ENCODE measurements around the gene PCDHA1. TPM values are rescaled to one million over a fixed set of nuclear protein-coding genes. Genes with fewer than 3 reads are reported as not detected.

The PCDHA1 gene
- total RNA-seq, 1 donor from 2014 or later = not detected

- H3K9me3 Mint-ChIP-seq (ENCODE audit: low read depth) = no peaks in the 10 kb centered on the region
- TF ChIP-seq CTCF (IDR thresholded peaks at IDR 0.05; ENCODE audit: unreplicated experiment) = no peak
- peaks cover 9% of the 10 kb centered on the region for H3K4me1 Mint-ChIP-seq (ENCODE audit: low read depth)
- H3K27ac Mint-ChIP-seq = no peak overlapping the region
- H3K4me3 Mint-ChIP-seq (ENCODE audit: low read depth) = no peak overlapping the region
- no peaks in the 10 kb centered on the region for H3K27me3 Mint-ChIP-seq
- DNase-seq (ENCODE audit: low spot score, unreplicated experiment) = no peak
- H3K36me3 Mint-ChIP-seq (ENCODE audit: insufficient read depth) = peaks cover 2% of the 10 kb centered on the region
Measured at GRCh38 chr5:140986117-140986521, 200.2 kb downstream of the PCDHA1 start.

GRCh38 chr5:140988100-140988499 is 202.2 kb downstream of the PCDHA1 start:
- H3K27ac Mint-ChIP-seq = peak overlapping the region; percentile 30
- no peak for TF ChIP-seq CTCF (IDR thresholded peaks at IDR 0.05; ENCODE audit: unreplicated experiment)

GRCh38 chr5:140988608-140989007 is 202.7 kb downstream of the PCDHA1 start:
- DNase-seq (ENCODE audit: low spot score, unreplicated experiment) = no peak
- no peak for TF ChIP-seq CTCF (IDR thresholded peaks at IDR 0.05; ENCODE audit: unreplicated experiment)
- no peak overlapping the region for H3K4me3 Mint-ChIP-seq (ENCODE audit: low read depth)
- H3K27ac Mint-ChIP-seq = peak overlapping the region; percentile 30
- H3K36me3 Mint-ChIP-seq (ENCODE audit: insufficient read depth) = no peaks in the 10 kb centered on the region
- no peaks in the 10 kb centered on the region for H3K27me3 Mint-ChIP-seq
- peaks cover 13% of the 10 kb centered on the region for H3K4me1 Mint-ChIP-seq (ENCODE audit: low read depth)
- H3K9me3 Mint-ChIP-seq (ENCODE audit: low read depth) = no peaks in the 10 kb centered on the region

More at GRCh38 chr5:140988100-140988499, 202.2 kb downstream of the PCDHA1 start:
- no peaks in the 10 kb centered on the region for H3K9me3 Mint-ChIP-seq (ENCODE audit: low read depth)
- no peak for DNase-seq (ENCODE audit: low spot score, unreplicated experiment)
- H3K27me3 Mint-ChIP-seq = no peaks in the 10 kb centered on the region
- no peak overlapping the region for H3K4me3 Mint-ChIP-seq (ENCODE audit: low read depth)
- peaks cover 13% of the 10 kb centered on the region for H3K4me1 Mint-ChIP-seq (ENCODE audit: low read depth)
- no peaks in the 10 kb centered on the region for H3K36me3 Mint-ChIP-seq (ENCODE audit: insufficient read depth)

GRCh38 chr5:140989254-140990020 is 203.5 kb downstream of the PCDHA1 start:
- no peaks in the 10 kb centered on the region for H3K9me3 Mint-ChIP-seq (ENCODE audit: low read depth)
- no peak for TF ChIP-seq CTCF (IDR thresholded peaks at IDR 0.05; ENCODE audit: unreplicated experiment)
- no peak for DNase-seq (ENCODE audit: low spot score, unreplicated experiment)
- peaks cover 13% of the 10 kb centered on the region for H3K4me1 Mint-ChIP-seq (ENCODE audit: low read depth)
- H3K27me3 Mint-ChIP-seq = no peaks in the 10 kb centered on the region
- no peaks in the 10 kb centered on the region for H3K36me3 Mint-ChIP-seq (ENCODE audit: insufficient read depth)
- peak overlapping the region; percentile 51 for H3K27ac Mint-ChIP-seq
- no peak overlapping the region for H3K4me3 Mint-ChIP-seq (ENCODE audit: low read depth)

GRCh38 chr5:140992828-140993227 is 206.9 kb downstream of the PCDHA1 start:
- Mint-ChIP-seq H3K9me3 (ENCODE audit: low read depth) (no peaks in the 10 kb centered on the region), H3K27ac (no peak overlapping the region), H3K4me1 (ENCODE audit: low read depth) (peaks cover 13% of the 10 kb centered on the region), H3K4me3 (ENCODE audit: low read depth) (no peak overlapping the region), H3K36me3 (ENCODE audit: insufficient read depth) (no peaks in the 10 kb centered on the region), H3K27me3 (no peaks in the 10 kb centered on the region)
- no peak for TF ChIP-seq CTCF (IDR thresholded peaks at IDR 0.05; ENCODE audit: unreplicated experiment)
- no peak for DNase-seq (ENCODE audit: low spot score, unreplicated experiment)
